HL-60 (cell line): Measurements from ENCODE around the gene CD207.

Experiments
- DNase-seq, 2 experiments: peaks; one replicate each; pipeline ENCODE4 v3.0.0-alpha.2; 2010 to 2020; ENCODE audit warnings: low read depth in 1 of 2, low spot score in 1 of 2
- H3K27ac ChIP-seq: fragments of 250-450 bp; sonication (Bioruptor Pico); replicated peaks from 2 replicates; pipeline ENCODE4 v1.5.1; 2020; ENCODE audit warnings: mild to moderate bottlenecking, moderate library complexity
- H3K27me3 ChIP-seq: fragments of 250-450 bp; sonication (Bioruptor Pico); 2 replicates; pipeline ENCODE4 v1.5.1; 2021; ENCODE audit warnings: mild to moderate bottlenecking, moderate library complexity; ENCODE audit not compliant: insufficient read depth, poor library complexity, severe bottlenecking
- H3K4me3 ChIP-seq: replicated peaks from 2 replicates; pipeline ENCODE4 v1.5.1; 2011; ENCODE audit warnings: mild to moderate bottlenecking, control low read depth, low read length; ENCODE audit not compliant: insufficient read depth
- CTCF ChIP-seq: IDR thresholded peaks from one replicate; pipeline ENCODE4 v1.5.1; 2011; ENCODE audit warnings: low read length, control low read depth, inconsistent platforms; ENCODE audit not compliant: insufficient read depth
- GABPA ChIP-seq: IDR thresholded peaks from 2 replicates; pipeline ENCODE4 v1.6.1; 2012; ENCODE audit warnings: low read depth
- POLR2AphosphoS5 ChIP-seq: IDR thresholded peaks from 2 replicates; pipeline ENCODE4 v1.6.1; 2012; ENCODE audit warnings: low read depth
- REST ChIP-seq: IDR thresholded peaks from 2 replicates; pipeline ENCODE4 v1.6.1; 2012; ENCODE audit warnings: low read depth; ENCODE audit not compliant: insufficient replicate concordance
- SPI1 ChIP-seq: IDR thresholded peaks from 2 replicates; pipeline ENCODE4 v1.6.1; 2012; ENCODE audit warnings: low read depth, mild to moderate bottlenecking, borderline replicate concordance

CD207 gene

DNA sequence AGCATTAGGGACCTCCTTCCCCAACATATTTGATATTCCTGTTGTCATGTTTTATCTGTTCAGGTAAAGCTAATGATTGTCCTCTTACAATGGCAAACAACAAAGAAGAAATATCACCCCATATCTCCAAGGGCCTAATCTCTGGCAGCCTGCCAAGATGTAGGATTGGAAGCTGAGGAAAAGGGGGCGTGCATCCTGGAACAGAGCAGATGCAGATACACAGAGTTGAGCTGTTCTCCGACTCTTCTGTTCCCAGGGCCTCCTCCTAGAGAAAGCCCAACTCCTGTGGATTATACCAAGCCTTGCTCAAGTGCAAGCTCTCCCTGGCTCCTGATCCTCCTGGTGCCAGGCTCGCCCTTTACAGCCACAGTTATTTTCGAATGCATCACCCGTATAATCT, 35.2 kb upstream of the CD207 start:
- H3K27me3 ChIP-seq, result peaks cover 3% of the 10 kb centered on the region
- DNase-seq, result no peak
- no peak overlapping the region for H3K27ac ChIP-seq
- TF ChIP-seq GABPA, result no peak
- TF ChIP-seq CTCF, result no peak
- TF ChIP-seq REST, result no peak
- no peak for TF ChIP-seq SPI1
- TF ChIP-seq POLR2AphosphoS5, result no peak
- H3K4me3 ChIP-seq, result no peak overlapping the region

DNA sequence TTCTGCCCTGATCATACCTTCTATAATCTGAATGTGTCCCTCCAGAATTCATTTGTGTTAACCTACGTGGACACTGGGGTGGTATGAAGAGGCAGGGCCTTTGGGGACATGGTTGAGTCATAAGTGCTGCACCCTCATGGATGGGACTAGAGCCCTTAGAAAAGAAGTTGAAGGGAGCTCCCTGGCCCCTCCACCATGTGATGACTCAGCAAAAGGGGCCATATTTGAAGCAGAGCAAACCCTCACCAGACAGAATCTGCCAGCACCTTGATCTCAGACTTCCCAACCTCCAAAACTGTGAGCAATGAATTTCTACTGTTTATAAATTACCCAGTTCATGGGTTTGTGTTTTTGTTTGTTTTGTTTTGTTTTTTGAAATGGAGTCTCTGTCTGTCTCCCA, 33.4 kb upstream of the CD207 start:
- no peak for DNase-seq
- no peaks in the 10 kb centered on the region for H3K27me3 ChIP-seq
- H3K27ac ChIP-seq, result no peak overlapping the region
- H3K4me3 ChIP-seq, result no peak overlapping the region
- TF ChIP-seq GABPA, result no peak
- TF ChIP-seq CTCF, result no peak

DNA sequence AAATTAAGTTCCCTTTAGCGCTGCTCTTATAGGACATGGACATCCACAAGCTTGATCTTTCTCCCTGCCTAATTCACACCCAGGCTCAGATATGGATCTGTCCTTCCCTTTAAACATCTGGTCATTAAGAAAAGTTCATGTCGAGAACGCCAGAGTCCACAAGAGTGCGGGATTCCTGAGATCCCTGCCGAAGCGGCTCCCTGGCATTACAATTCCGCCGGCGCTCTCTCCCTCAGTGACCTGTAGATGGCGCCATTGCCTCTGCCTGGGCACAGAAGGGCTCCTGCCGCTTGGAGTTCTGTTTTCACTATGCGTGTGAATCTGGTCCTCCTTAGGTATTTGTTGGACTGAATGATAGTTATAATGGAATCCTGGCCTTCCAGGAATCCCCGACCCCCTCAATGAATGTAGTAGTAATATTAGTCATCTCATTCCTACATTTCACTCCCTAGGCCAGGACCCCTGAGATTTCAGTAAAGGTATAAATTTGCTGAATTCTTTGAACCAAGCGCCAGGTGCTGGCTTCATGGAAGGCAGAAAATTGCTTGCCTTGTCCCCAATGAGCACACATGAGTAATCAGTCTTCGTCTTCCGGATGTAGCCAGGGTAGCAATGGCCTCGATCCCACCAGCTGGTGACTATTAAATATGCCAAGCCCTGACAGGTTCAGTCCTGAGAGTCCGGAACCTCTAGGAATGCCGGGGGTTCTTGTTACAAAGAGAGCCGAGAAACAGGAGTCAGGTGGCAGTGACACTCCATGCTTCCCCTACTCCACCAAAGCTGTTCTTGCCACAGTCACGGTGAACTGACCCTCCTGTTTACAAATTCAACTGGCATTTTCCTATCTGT, 26.4 kb upstream of the CD207 start:
- Histone ChIP-seq H3K27me3 (peaks cover 10% of the 10 kb centered on the region), H3K4me3 (no peak overlapping the region), H3K27ac (no peak overlapping the region)
- DNase-seq, result peak; percentile 40 to 64
- TF ChIP-seq REST, result no peak
- no peak for TF ChIP-seq GABPA
- no peak for TF ChIP-seq POLR2AphosphoS5
- peak; percentile 97 for TF ChIP-seq CTCF
- TF ChIP-seq SPI1, result no peak

DNA sequence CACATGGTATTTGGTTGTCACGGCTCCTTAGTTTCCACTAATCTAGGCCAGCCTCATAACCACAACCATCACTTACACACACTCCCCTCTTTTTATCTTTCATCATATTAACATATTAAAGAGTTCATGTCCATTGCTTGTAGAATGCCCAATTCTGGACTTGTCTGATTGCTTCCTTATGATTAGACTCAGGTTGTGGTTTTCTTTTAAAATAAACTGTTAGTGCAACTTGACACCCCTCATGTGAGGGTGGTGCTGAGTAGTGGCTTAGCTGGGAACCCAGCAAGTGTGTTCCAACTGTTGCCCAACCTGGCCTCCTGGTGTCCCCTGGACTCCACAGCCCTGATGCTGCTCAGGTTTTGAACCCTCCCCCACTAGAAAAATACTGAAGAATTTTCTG, 20.1 kb upstream of the CD207 start:
- peaks cover 10% of the 10 kb centered on the region for H3K27me3 ChIP-seq
- no peak for DNase-seq
- no peak overlapping the region for H3K27ac ChIP-seq
- TF ChIP-seq CTCF, result no peak
- TF ChIP-seq GABPA, result no peak
- TF ChIP-seq REST, result no peak
- TF ChIP-seq SPI1, result no peak
- H3K4me3 ChIP-seq, result no peak overlapping the region
